RPMI7951 (cell line): ENCODE results near the gene DNAH14. TPM values are rescaled to one million over a fixed set of nuclear protein-coding genes. Genes with fewer than 3 reads are reported as not detected.
A peak's percentile ranks its signal among the peaks of the same experiment; 100 is the strongest.

Source experiments
- DNase-seq: peaks from one replicate; pipeline ENCODE4 v3.0.0-alpha.2; 2012; ENCODE audit warnings: low read depth
- total RNA-seq: library from RNA; depleted of rRNA; stranded (reverse); fragments of >200 nt; shearing (Covaris generic); gene quantifications from 2 replicates; pipeline ENCODE4 v1.2.3, GENCODE V29; 2014

DNAH14 gene
- total RNA-seq, 1 experiment from 2014 or later = 19.7 TPM

- no peak for DNase-seq
Measured at GRCh38 chr1:225427235-225428067, 498.0 kb downstream of the DNAH14 start, which contains the start of gene LBR. LBR (minus strand) TSS chr1:225428038; CDS start chr1:225424075, 3,963 bp downstream.

- peak; percentile 86 for DNase-seq
Measured at GRCh38 chr1:225428068-225428880, 498.8 kb downstream of the DNAH14 start.

GRCh38 chr1:225428881-225429455 is 499.5 kb downstream of the DNAH14 start:
- no peak for DNase-seq

GRCh38 chr1:225430301-225430700 is 500.8 kb downstream of the DNAH14 start:
- DNase-seq = no peak

- DNase-seq = no peak
Measured at GRCh38 chr1:225431081-225431863, 501.8 kb downstream of the DNAH14 start.

GRCh38 chr1:225434046-225434445 is 504.6 kb downstream of the DNAH14 start:
- no peak for DNase-seq

GRCh38 chr1:225435076-225435475 is 505.6 kb downstream of the DNAH14 start:
- DNase-seq = no peak

GRCh38 chr1:225435487-225435886 is 506.0 kb downstream of the DNAH14 start:
- no peak for DNase-seq

- no peak for DNase-seq
Measured at GRCh38 chr1:225435957-225436392, 506.5 kb downstream of the DNAH14 start.

GRCh38 chr1:225437710-225438437 is 508.4 kb downstream of the DNAH14 start:
- DNase-seq = no peak

GRCh38 chr1:225440380-225441221 is 511.1 kb downstream of the DNAH14 start:
- no peak for DNase-seq

GRCh38 chr1:225441314-225442122 is 512.0 kb downstream of the DNAH14 start:
- no peak for DNase-seq

GRCh38 chr1:225442123-225442505 is 512.6 kb downstream of the DNAH14 start:
- no peak for DNase-seq

GRCh38 chr1:225445639-225446594 is 516.4 kb downstream of the DNAH14 start:
- DNase-seq = no peak

GRCh38 chr1:225446595-225446960 is 517.1 kb downstream of the DNAH14 start:
- no peak for DNase-seq

- DNase-seq = no peak
Measured at GRCh38 chr1:225446981-225447615, 517.6 kb downstream of the DNAH14 start.

GRCh38 chr1:225447650-225448089 is 518.2 kb downstream of the DNAH14 start:
- DNase-seq = no peak
